Measurements from ENCODE around the gene RAB44. TPM values are rescaled to one million over a fixed set of nuclear protein-coding genes. Genes with fewer than 3 reads are reported as not detected.

Gene RAB44
- total and polyA plus RNA-seq, 2 of the 13 experiments (the other 11 are each of a cell fraction or from before 2014, with no cell fraction given), result not detected

GRCh38 chr6:36683656-36684446 lies 13.8 kb upstream of the RAB44 start (continued):
- TF ChIP-seq, protein P1, sequence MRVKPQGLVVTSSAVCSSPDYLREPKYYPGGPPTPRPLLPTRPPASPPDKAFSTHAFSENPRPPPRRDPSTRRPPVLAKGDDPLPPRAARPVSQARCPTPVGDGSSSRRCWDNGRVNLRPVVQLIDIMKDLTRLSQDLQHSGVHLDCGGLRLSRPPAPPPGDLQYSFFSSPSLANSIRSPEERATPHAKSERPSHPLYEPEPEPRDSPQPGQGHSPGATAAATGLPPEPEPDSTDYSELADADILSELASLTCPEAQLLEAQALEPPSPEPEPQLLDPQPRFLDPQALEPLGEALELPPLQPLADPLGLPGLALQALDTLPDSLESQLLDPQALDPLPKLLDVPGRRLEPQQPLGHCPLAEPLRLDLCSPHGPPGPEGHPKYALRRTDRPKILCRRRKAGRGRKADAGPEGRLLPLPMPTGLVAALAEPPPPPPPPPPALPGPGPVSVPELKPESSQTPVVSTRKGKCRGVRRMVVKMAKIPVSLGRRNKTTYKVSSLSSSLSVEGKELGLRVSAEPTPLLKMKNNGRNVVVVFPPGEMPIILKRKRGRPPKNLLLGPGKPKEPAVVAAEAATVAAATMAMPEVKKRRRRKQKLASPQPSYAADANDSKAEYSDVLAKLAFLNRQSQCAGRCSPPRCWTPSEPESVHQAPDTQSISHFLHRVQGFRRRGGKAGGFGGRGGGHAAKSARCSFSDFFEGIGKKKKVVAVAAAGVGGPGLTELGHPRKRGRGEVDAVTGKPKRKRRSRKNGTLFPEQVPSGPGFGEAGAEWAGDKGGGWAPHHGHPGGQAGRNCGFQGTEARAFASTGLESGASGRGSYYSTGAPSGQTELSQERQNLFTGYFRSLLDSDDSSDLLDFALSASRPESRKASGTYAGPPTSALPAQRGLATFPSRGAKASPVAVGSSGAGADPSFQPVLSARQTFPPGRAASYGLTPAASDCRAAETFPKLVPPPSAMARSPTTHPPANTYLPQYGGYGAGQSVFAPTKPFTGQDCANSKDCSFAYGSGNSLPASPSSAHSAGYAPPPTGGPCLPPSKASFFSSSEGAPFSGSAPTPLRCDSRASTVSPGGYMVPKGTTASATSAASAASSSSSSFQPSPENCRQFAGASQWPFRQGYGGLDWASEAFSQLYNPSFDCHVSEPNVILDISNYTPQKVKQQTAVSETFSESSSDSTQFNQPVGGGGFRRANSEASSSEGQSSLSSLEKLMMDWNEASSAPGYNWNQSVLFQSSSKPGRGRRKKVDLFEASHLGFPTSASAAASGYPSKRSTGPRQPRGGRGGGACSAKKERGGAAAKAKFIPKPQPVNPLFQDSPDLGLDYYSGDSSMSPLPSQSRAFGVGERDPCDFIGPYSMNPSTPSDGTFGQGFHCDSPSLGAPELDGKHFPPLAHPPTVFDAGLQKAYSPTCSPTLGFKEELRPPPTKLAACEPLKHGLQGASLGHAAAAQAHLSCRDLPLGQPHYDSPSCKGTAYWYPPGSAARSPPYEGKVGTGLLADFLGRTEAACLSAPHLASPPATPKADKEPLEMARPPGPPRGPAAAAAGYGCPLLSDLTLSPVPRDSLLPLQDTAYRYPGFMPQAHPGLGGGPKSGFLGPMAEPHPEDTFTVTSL (CRISPR knock-in tag; IDR thresholded peaks at IDR 0.05; ENCODE audit: borderline replicate concordance), result peak; percentile 68; the same call in 1 of the 2 replicates
- TF ChIP-seq KDM3A (CRISPR knock-in tag; IDR thresholded peaks at IDR 0.05; ENCODE audit: low read depth) (peak; percentile 90), ZNF230 (CRISPR knock-in tag; IDR thresholded peaks at IDR 0.05) (peak; percentile 95; the same call in 1 of the 2 replicates), ZFAT (CRISPR knock-in tag; conservative IDR thresholded peaks at IDR 0.05) (no peak), EZH2 (conservative IDR thresholded peaks at IDR 0.05; ENCODE audit: low read depth, low read length) (no peak), PAWR (CRISPR knock-in tag; IDR thresholded peaks at IDR 0.05; ENCODE audit: borderline replicate concordance) (no peak), ZNF235 (CRISPR knock-in tag; IDR thresholded peaks at IDR 0.05; ENCODE audit: borderline replicate concordance) (peak; percentile 100), DNMT3B (CRISPR knock-in tag; conservative IDR thresholded peaks at IDR 0.05) (no peak), HNRNPL (IDR thresholded peaks at IDR 0.05; ENCODE audit: low read depth, low read length) (peak; percentile 78), ZNF556 (CRISPR knock-in tag; IDR thresholded peaks at IDR 0.05; ENCODE audit: borderline replicate concordance) (peak; percentile 94), MAFF (IDR thresholded peaks at IDR 0.05; ENCODE audit: low read depth, low read length) (no peak), ZNF207 (IDR thresholded peaks at IDR 0.05; ENCODE audit: borderline replicate concordance) (no peak), CREM (IDR thresholded peaks at IDR 0.05) (peak; percentile 90), CREM (CRISPR knock-in tag; IDR thresholded peaks at IDR 0.05) (no peak)
- TF ChIP-seq, protein P2, sequence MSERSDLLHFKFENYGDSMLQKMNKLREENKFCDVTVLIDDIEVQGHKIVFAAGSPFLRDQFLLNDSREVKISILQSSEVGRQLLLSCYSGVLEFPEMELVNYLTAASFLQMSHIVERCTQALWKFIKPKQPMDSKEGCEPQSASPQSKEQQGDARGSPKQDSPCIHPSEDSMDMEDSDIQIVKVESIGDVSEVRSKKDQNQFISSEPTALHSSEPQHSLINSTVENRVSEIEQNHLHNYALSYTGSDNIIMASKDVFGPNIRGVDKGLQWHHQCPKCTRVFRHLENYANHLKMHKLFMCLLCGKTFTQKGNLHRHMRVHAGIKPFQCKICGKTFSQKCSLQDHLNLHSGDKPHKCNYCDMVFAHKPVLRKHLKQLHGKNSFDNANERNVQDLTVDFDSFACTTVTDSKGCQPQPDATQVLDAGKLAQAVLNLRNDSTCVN (CRISPR knock-in tag; IDR thresholded peaks at IDR 0.05; ENCODE audit: borderline replicate concordance), result no peak
- TF ChIP-seq, protein P3, sequence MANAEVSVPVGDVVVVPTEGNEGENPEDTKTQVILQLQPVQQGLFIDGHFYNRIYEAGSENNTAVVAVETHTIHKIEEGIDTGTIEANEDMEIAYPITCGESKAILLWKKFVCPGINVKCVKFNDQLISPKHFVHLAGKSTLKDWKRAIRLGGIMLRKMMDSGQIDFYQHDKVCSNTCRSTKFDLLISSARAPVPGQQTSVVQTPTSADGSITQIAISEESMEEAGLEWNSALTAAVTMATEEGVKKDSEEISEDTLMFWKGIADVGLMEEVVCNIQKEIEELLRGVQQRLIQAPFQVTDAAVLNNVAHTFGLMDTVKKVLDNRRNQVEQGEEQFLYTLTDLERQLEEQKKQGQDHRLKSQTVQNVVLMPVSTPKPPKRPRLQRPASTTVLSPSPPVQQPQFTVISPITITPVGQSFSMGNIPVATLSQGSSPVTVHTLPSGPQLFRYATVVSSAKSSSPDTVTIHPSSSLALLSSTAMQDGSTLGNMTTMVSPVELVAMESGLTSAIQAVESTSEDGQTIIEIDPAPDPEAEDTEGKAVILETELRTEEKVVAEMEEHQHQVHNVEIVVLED (CRISPR knock-in tag; IDR thresholded peaks at IDR 0.05; ENCODE audit: borderline replicate concordance), result peak; percentile 32; the same call in 1 of the 2 replicates
- TF ChIP-seq, protein P4, sequence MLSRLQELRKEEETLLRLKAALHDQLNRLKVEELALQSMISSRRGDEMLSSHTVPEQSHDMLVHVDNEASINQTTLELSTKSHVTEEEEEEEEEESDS (CRISPR knock-in tag; IDR thresholded peaks at IDR 0.05; ENCODE audit: borderline replicate concordance), result peak; percentile 89; the same call in 1 of the 2 replicates
- TF ChIP-seq, protein P5, sequence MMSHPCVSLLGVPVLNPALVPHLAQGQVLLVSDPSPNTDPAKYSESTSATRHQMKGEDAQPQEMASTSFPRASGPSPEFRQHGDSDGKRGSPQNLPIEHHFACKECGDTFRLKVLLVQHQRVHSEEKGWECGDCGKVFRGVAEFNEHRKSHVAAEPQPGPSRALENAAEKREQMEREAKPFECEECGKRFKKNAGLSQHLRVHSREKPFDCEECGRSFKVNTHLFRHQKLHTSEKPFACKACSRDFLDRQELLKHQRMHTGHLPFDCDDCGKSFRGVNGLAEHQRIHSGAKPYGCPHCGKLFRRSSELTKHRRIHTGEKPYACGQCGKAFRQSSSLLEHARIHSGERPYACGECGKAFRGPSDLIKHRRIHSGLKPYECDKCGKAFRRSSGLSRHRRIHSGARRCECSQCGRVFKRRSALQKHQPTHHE (CRISPR knock-in tag; IDR thresholded peaks at IDR 0.05; ENCODE audit: borderline replicate concordance), result no peak
